ENCODE results near the gene GJE1. TPM values are rescaled to one million over a fixed set of nuclear protein-coding genes. Genes with fewer than 3 reads are reported as not detected.

GJE1 gene
- total RNA-seq, 1 donor from 2014 or later: not detected

GRCh38 chr6:142173980-142174379 is 41.3 kb downstream of the GJE1 start:
- no peak for DNase-seq
- H3K36me3 Mint-ChIP-seq (ENCODE audit: unreplicated experiment): no peaks in the 10 kb centered on the region
- no peak overlapping the region for H3K4me3 Mint-ChIP-seq (ENCODE audit: unreplicated experiment)
- no peak overlapping the region for H3K27ac Mint-ChIP-seq (ENCODE audit: unreplicated experiment)
- no peaks in the 10 kb centered on the region for H3K27me3 Mint-ChIP-seq (ENCODE audit: unreplicated experiment)
- TF ChIP-seq, protein P1, sequence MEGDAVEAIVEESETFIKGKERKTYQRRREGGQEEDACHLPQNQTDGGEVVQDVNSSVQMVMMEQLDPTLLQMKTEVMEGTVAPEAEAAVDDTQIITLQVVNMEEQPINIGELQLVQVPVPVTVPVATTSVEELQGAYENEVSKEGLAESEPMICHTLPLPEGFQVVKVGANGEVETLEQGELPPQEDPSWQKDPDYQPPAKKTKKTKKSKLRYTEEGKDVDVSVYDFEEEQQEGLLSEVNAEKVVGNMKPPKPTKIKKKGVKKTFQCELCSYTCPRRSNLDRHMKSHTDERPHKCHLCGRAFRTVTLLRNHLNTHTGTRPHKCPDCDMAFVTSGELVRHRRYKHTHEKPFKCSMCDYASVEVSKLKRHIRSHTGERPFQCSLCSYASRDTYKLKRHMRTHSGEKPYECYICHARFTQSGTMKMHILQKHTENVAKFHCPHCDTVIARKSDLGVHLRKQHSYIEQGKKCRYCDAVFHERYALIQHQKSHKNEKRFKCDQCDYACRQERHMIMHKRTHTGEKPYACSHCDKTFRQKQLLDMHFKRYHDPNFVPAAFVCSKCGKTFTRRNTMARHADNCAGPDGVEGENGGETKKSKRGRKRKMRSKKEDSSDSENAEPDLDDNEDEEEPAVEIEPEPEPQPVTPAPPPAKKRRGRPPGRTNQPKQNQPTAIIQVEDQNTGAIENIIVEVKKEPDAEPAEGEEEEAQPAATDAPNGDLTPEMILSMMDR (IDR thresholded peaks at IDR 0.05; ENCODE audit: partially characterized antibody, unreplicated experiment): no peak
- no peaks in the 10 kb centered on the region for H3K9me3 Mint-ChIP-seq (ENCODE audit: unreplicated experiment)
- no peaks in the 10 kb centered on the region for H3K4me1 Mint-ChIP-seq (ENCODE audit: low read depth, unreplicated experiment)

DNA sequence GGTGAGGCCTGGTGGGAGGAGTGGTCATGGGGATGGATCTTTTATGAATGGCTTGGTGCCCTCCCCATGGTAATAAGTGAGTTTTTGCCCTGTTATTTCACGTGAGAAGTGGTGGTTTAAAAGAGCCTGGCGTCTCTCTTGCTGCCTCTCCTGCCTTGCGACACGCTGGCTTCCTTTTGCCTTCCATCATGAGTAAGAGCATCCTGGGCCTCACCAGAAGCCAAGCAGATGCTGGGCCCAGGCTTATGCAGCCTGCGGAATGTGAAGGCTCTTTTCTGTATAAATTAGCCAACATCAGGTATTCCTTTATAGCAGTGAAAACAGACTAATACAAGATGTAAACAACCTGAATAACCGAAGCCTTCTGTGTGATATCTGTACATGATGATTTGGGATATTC is 42.0 kb downstream of the GJE1 start:
- TF ChIP-seq, protein P1 (IDR thresholded peaks at IDR 0.05; ENCODE audit: partially characterized antibody, unreplicated experiment): no peak
- no peaks in the 10 kb centered on the region for H3K9me3 Mint-ChIP-seq (ENCODE audit: unreplicated experiment)
- H3K36me3 Mint-ChIP-seq (ENCODE audit: unreplicated experiment): no peaks in the 10 kb centered on the region
- H3K4me1 Mint-ChIP-seq (ENCODE audit: low read depth, unreplicated experiment): no peaks in the 10 kb centered on the region
- H3K27me3 Mint-ChIP-seq (ENCODE audit: unreplicated experiment): no peaks in the 10 kb centered on the region
- H3K4me3 Mint-ChIP-seq (ENCODE audit: unreplicated experiment): no peak overlapping the region
- no peak overlapping the region for H3K27ac Mint-ChIP-seq (ENCODE audit: unreplicated experiment)
- no peak for DNase-seq

DNA sequence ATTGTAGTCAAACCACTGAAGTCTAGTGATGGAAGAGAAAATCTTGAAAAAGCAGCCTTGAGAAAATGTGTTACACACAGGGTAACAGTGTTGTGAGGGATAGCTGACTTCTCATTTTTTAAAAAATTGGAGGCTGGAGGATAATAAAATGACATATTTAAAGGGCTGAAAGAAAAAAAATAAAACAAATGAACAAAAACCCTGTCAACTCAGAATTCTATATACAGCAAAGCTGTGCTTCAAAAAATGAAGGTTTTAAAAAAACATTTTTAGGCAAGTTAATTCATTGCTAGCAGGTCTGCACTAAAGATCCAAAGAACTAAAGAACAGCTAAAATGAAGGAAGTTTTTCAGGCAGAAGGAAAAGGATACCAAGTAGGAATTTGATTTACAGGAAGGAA is 45.4 kb downstream of the GJE1 start:
- DNase-seq: no peak
- no peaks in the 10 kb centered on the region for H3K36me3 Mint-ChIP-seq (ENCODE audit: unreplicated experiment)
- H3K27me3 Mint-ChIP-seq (ENCODE audit: unreplicated experiment): no peaks in the 10 kb centered on the region
- no peak overlapping the region for H3K27ac Mint-ChIP-seq (ENCODE audit: unreplicated experiment)
- TF ChIP-seq, protein P1 (IDR thresholded peaks at IDR 0.05; ENCODE audit: partially characterized antibody, unreplicated experiment): no peak
- no peak overlapping the region for H3K4me3 Mint-ChIP-seq (ENCODE audit: unreplicated experiment)
- H3K4me1 Mint-ChIP-seq (ENCODE audit: low read depth, unreplicated experiment): no peaks in the 10 kb centered on the region
- H3K9me3 Mint-ChIP-seq (ENCODE audit: unreplicated experiment): no peaks in the 10 kb centered on the region

DNA sequence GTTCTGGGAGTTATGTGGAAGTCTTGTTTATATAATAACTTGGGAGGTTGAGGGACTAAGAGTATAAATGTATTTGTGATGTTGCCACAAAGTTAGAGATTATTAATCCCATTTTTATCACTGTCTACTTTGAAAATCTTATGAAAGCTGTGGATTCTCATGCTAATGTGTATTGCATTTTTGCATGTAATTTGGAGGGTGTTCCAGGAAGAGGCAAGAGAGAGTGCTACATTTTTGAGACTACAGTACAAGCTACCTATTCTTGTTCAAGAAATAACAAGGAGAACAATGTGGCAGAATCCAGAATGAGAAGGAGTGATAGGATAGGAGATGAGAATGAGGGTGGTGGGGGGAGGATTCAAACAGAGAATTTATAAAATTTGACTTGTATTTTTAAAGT is 49.3 kb downstream of the GJE1 start:
- H3K36me3 Mint-ChIP-seq (ENCODE audit: unreplicated experiment): no peaks in the 10 kb centered on the region
- no peak for DNase-seq
- no peaks in the 10 kb centered on the region for H3K4me1 Mint-ChIP-seq (ENCODE audit: low read depth, unreplicated experiment)
- TF ChIP-seq, protein P1 (IDR thresholded peaks at IDR 0.05; ENCODE audit: partially characterized antibody, unreplicated experiment): no peak
- H3K27ac Mint-ChIP-seq (ENCODE audit: unreplicated experiment): no peak overlapping the region
- H3K9me3 Mint-ChIP-seq (ENCODE audit: unreplicated experiment): no peaks in the 10 kb centered on the region
- H3K27me3 Mint-ChIP-seq (ENCODE audit: unreplicated experiment): no peaks in the 10 kb centered on the region
- no peak overlapping the region for H3K4me3 Mint-ChIP-seq (ENCODE audit: unreplicated experiment)

DNA sequence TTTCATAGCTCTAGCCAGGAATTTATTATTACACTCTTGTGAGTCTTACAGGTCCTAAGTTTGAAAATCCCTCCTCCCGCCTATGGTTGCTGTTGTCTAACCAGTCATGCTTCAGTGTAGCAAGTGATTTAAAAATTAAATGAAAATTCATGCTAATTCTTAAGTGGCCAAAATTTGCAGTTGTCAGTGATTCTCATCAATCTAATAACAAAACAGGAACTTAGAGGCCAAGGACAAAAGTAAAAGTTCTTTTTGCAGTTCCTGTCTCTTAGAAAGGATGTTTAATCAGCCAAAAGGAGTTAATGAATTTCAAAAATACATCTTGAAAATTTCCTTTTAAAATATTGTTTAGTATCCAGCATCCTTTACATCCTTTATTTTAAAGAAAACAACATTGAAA is 50.6 kb downstream of the GJE1 start:
- Mint-ChIP-seq H3K27me3 (ENCODE audit: unreplicated experiment) (no peaks in the 10 kb centered on the region), H3K27ac (ENCODE audit: unreplicated experiment) (no peak overlapping the region), H3K4me3 (ENCODE audit: unreplicated experiment) (no peak overlapping the region), H3K36me3 (ENCODE audit: unreplicated experiment) (no peaks in the 10 kb centered on the region), H3K9me3 (ENCODE audit: unreplicated experiment) (no peaks in the 10 kb centered on the region), H3K4me1 (ENCODE audit: low read depth, unreplicated experiment) (no peaks in the 10 kb centered on the region)
- no peak for DNase-seq
- TF ChIP-seq, protein P1 (IDR thresholded peaks at IDR 0.05; ENCODE audit: partially characterized antibody, unreplicated experiment): no peak
